A172 (cell line): Measurements from ENCODE around the gene IRF3. TPM values are rescaled to one million over a fixed set of nuclear protein-coding genes. Genes with fewer than 3 reads are reported as not detected.
"Not testable (repeated sequence)": the region's sequence is repeated elsewhere in the genome, so short reads cannot be mapped to it uniquely, and the experiment has no call there.

ENCODE experiments used
- DNase-seq: peaks from one replicate; pipeline ENCODE4 v3.0.0-alpha.2; 2015; ENCODE audit warnings: low spot score
- total RNA-seq: library from RNA; depleted of rRNA; stranded (reverse); fragments of >200 nt; shearing (Covaris generic); gene quantifications from 2 replicates; pipeline ENCODE4 v1.2.3, GENCODE V29; 2014

Gene IRF3
- total RNA-seq, 1 experiment from 2014 or later: 75.6 TPM

DNA sequence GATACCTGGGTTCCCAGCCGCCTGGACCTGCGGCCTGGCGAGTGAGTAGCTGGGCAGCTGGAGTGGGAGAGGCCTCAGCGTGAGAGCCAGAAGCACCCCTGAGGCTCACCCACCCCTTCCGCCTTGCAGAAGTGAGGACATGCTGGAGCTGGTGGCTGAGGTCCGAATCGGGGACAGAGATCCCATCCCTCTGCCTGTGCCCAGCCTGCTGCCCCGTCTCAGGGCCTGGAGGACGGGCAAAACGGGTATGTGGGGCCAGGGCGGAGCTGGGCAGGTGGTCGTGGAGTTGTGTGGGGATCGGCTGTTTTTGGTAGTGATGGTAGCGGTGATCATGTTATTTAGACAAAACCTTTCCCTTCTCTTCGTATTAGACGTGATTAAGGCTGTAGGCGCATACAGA, 19.1 kb downstream of the IRF3 start:
- no peak for DNase-seq

DNA sequence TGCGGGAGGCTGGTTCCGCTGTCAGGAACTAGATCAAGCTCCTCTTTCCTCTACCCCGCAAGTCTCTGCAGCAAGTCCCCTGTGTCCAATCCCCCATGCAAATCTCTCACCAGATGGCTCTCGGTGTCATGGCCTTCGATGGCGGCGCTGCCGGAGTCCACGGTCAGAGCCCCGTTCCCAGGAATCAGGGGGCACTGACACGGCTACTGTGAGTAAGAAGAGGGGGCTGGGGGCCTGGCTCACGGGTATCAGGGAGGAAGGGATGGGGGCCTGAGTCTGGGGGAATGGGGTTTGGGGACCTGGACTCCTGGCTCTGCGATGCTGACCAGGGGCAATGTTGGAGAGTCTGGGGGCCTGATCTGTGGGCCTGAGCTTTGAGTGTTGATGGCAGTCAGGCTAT, 19.7 kb downstream of the IRF3 start:
- no peak for DNase-seq

DNA sequence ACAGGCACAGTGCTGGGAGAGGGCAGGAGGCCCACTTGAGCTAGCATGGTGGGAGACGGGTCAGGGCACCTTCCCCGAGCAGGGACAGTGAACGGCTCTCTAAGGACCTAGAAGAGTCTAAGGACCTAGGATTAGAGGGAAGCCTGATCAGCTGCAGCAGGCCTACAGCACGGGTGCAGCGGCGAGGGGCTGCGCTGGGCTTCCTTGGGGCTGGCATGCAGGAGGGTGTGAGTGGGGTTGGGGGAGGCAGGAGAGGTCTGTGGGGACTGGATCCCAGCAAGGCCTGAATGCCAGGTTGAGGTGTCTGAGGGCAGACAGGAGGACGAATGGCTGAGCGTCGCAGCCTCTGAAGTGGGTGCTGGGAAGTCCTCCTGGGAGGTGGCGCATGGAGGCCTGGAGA, 20.1 kb downstream of the IRF3 start:
- no peak for DNase-seq

DNA sequence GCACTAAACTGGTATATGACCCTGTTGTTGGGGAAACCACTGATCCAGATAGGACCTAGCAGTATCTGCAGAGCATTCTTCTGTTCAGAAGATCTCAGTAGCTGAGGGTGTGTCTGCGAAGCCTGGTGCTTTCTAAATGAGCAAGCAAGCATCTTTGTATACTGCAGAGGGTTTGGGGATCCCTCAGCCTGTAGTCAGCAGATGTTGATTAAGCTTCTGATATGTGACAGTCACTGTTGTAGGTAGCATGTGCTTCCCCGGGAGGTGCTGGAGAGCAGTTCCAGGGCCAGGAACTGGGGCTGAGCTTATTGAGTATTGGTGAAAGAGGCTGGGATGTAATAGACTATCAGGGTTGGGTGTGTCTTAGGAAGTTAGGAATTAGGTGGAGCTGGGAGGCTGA, 22.2 kb downstream of the IRF3 start:
- DNase-seq: no peak

DNA sequence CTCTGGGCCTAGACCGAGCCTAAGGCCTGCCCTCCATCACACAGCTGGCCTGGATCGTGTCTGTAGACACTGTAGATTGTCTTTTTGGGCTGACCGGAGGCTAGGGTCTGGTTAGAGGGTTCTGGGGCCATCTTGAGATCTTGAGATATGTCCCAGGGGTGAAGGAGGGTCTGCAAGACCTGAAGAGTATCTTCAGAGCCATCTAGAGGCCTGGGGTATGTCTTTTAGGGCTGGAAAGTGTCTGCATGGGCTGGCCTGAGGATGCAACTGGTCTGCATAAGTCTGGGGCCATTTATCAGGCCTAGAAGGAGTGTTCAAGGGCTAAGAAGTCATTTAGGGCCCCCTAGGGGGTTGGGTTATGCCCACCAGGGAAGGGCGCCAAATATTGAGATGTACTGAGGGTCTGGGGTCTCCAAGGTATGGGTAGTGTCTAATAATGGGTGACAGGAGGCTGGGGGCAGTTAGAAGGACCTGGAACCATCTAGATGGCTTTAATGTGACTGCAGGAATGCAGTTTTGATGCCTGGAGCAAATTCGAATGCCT, 23.1 kb downstream of the IRF3 start:
- DNase-seq: no peak

DNA sequence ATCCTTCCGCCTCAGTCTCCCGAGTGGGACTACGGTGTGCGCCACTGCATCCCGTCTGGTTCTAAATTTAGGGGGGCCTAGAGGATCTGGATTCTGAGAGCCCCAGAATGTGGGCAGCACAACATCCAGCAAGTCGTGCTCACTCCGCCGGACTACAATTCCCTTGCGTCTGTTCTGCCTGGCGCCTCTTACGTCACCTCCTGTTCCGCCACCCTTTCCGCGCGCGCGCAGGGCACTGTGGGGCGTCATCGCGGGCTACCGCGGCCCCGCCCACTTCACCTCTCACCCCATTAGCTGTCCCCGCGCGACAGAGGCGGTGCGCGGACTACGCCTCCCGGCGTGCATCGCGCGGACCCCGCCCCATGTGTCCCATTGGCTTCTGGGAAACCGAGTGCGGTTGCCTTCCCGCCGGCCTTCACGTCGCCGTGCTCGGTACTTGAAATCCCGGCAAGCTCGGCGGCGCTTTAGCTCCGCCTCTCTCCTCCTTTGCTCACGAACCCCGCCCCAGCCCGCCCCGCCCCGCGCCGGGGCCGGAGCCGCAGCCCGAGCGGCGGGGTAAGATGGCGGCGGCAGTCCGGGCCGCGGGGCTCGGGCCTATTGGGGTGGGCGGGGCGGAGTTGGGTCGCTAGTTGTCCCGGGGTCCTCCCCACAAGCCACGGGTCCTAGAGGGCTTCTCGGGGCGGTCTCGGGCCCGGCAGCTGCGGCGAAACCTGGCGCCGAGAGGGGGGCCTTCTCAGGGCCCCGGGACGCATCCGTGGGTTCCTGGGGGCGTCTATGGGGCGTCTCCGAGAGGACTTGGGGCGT, 23.8 kb downstream of the IRF3 start, which contains the start of gene SCAF1:
Gene SCAF1, plus strand, starts transcription at position 522 of the 804 bp plus-strand sequence. CDS start 2,818 bp downstream, outside the sequence.
- DNase-seq: peak; percentile 98

DNA sequence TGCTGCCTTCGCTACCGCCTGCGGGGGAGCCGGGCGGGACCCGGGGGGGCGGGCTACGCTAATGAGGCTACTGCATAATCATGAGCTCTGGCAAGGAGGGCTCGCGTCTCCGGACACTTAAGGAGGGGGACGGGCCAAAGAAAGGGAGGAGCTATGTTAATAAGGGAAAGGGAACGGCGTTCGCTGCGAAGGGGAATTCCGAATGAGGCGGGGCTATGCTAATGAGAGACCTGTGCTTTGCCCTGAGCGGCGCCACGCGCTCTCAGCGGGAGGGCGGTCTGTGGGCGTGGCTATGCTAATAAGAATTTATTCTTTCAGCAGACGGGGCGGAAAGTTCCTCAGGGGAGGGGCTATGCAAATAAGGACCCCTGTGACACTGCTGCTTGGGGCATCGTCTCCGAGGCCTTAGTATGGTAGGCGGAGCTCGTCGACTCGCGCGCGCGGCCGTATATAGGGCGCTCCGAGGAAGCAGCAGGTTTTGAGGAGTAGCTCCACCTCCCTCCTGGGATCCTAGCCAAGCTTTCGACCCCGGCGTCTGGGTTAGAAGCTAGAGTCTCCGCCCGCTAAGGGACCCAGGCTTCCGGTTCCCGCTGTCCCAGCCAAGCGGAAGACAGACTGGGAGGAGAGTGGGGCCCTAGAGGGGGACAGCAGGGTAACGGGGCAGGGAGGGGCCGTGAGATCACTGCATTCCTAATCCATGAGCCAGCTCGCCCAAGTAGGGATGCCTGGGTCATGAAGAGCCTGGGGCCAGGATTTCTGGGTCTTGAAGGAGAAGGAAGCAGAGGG, 25.4 kb downstream of the IRF3 start, which contains the start of gene RRAS:
Gene RRAS, minus strand, starts transcription at position 31 of the 786 bp plus-strand sequence. CDS start 45 bp downstream, outside the sequence.
- DNase-seq: peak; percentile 100

DNA sequence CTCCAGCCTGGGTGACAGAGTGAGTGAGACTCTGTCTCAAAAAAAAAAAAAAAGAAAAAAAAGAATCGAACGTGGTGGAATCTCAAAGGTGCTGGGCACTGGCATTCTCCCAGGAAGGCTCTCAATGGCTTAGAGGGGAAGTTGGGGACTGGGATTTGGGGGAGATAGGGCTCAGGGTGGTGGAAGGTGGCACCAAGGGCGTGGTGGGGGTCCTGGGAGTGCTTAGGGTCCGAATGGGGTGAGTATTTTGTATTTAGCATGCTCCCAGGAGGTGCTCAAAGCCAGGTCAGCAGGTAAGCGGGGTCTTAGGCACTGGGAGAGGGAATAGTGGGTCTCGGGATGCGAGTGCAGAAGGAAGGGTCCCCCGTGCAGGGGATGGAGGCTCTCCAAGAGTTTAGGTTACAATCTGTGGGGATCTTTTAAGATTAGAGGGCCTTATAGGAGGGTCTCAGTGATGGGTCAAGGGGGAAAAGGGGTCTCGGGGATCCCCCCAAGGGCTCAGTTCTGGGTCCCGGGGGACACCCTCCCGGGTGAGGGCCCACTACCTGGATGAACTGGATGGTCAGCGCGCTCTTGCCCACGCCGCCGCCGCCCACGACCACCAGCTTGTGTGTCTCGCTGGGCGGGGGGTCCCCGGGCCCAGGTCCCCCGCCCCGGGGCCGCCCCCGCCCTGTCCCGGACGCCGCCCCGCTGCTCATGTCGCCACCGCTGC, 26.1 kb downstream of the IRF3 start:
- no peak for DNase-seq

DNA sequence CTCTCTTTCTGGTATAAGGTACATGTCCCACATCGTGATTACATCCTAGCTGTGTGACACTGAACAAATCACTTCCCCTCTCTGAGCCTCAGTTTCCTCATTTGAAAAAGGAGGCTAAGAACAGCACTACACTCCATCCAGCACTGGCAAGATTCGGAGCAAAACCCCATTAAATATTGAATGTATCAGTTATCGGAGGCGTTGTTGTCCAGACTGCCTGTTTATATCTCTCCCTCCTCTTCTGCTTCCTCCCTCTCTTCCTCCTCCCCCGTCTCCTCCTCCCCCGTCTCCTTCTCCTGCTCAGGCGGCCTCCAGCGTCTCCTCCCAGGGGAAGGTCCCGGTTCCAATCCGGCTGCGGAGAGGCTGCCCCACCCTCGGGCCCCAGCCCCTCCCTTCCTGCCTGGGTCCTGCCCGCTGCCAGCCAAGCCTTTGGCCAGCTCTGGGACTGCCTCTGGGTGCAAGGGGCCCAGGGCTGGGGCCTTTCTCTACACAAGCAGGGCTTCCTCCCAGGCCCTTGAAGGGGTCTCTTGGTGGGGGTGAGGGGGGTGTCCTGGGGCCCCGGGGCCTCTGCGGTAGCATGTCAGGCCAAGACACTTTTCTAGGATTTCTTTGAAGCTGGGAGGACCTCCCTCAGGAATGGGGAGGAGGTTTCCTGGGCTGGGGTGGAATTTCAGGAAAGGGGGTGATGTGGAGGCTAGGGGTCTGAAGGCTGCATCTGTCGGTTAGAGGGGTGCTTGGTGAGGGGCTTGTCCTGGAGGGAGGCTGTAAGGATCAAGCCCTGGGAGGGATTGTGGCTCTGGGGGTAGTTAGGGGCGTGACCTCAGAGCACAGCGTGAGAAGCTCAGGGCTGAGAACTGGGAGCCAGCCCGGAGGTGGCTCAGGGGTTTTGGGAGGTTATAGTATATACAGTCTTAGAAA, 27.6 kb downstream of the IRF3 start:
- peak; percentile 81 for DNase-seq

DNA sequence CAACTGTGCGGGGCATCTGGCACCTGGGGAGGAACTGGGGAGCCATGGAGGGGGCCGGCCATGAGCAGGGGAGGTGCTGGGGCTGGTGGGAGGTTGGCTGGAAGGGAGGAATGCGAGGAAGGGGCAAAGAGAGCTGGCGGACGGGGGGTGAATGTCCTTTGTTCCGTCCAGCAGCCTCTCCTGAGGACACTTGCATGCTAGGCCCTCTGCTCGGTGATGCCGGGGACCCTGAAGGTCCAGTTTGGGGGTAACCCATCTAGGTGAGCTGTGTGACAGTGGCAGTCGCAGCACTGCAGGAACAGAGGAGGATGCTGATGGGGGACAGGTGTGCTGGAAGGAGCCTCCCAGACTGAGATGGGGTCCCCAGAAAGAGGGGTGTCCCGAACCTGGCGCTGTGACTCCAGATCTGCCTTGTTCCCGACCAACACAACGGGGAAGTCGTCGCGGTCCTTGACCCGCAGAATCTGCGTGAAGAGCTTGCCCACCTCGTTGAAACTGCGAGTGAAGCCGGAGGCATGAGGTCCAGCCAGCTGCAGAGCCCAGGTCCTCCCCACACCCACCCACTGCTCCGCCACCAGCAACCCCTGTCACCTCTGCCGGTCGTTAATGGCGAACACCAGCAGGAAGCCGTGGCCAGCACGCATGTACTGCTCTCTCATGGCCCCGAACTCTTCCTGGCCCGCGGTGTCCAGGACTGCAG, 29.3 kb downstream of the IRF3 start:
- no peak for DNase-seq

DNA sequence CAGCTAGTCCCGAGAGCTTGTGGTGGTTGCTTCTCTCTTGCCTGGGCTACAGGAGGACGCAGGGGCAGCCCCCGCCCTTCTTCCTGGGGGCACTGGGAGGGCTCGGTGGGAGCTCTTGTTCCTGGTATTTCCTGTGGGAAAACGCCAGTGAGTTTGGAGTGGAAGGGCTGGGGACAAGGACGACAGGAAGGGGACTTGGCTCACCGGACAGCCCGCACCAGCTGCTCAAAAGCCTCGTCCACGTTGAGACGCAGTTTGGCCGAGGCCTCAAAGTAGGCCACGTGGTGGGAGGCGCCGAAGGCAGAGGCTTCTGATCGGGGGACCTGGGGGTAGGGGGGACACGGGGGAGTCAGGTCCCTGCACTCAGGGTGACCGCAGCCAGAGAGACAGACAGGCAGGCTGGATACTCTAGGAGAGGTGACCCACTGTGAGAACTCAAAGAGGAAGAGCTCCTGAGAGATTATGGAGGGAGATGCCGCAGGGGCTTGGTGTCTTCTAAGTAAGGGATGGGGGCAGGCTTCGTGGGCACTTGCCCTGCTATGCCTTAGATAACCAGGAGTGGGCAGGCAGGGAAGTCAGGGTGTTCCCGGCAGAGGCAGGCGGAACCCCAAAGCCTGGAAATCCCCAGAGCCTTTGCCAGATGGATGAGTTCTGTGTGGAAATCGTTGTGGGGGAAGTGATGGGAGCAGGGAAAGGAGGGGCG, 30.0 kb downstream of the IRF3 start:
- peak; percentile 68 for DNase-seq

DNA sequence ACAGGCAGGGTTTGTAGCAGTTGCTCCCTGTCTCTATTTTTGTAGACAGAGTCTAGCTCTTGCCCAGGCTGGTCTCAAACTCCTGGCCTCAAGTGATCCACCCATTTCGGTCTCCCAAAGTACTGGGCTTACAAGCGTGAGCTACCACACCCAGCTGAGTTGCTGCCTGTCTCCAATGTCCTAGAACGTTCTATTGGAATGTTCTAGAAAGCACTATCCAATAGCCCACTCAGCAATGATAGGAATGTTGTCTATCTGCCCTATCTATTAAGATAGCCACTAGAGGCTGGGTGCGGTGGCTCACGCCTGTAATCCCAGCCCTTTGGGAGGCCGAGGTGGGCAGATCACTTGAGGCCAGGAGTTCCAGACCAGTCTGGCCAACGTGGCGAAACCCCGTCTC, 32.4 kb downstream of the IRF3 start:
- DNase-seq: not testable (repeated sequence)

DNA sequence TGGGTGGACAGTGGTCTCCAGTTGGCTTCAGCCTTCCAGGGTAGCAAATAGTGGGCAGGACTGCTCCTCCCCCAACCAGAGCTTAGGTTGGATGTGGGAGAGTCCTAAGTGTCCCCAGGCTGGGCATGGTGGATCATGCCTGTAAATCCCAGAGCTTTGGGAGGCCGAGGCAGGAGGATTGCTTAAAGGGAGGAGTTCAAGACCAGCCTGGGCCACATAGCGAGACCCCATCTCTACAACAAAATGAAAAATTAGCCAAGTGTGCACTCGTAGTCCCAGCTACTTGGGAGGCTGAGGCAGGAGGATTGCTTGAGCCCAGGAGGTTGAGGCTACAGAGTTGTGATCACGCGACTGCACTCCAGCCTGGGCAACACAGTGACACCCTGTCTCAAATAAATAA, 33.1 kb downstream of the IRF3 start:
- no peak for DNase-seq

DNA sequence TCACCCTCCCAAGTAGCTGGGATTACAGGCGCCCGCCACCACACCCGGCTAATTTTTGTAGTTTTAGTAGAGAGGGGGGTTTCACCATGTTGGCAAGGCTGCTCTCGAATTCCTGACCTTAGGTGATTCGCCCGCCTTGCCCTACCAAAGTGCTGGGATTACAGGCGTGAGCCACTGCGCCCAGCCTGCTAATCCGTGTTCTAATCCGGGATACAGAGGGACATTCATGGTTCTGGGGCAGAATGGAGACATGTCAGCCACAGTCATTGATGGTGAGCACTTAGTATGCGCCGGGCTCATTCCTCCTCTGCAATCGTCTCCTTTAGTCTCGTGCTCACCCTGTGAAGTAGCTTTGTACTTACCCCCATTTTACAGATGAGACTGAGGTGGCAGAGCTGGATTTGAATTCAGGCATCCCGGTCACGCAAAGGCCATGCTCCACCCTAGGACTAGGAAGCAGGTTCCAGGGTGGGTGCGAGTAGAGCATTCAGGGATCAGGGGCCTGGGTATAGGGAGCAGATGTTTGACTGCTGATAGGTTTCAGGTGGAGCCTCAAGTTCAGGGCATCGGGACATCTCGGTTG, 34.0 kb downstream of the IRF3 start:
- DNase-seq: no peak

DNA sequence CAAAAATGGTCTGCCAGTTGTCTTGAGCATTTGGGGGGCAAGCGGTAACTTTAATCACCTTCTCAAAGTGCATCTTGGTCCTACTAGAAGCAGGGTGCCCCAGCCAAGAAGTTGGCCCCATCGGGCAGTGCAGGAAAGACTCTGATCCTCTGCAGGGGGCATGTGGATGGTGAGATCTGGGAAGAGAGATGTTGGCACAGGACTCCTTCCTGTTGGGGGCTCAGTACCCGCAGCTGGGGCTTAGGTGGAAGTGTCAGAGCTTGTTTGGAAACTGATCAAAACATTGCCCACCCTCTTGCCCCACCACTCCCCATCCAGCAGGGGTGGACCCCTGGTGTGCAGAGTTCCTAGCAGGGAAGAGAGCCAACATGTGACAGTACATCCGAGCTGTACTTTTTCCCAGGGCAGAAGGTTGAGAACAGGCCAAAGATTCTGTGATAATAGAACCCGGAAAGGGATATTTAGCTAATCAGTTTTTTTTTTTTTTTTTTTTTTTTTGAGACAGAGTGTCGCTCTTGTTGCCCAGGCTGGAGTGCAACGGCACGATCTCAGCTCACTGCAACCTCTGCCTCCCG, 34.6 kb downstream of the IRF3 start:
- no peak for DNase-seq

DNA sequence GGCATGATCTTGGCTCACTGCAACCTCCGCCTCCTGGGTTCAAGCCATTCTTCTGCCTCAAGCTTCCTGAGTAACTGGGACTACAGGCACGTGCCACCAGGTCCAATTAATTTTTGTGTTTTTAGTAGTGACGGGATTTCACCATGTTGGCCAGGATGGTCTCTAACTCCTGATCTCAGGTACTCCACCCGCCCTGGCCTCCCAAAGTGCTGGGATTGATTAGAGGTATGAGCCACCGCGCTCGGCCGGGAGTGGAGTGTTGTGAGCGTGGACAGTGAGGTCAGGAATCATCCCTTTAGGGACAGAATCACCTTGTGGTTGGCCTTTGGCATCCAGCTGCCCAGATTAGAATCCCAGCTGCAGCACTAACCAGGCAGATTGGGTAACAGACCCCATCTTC, 36.0 kb downstream of the IRF3 start:
- no peak for DNase-seq

DNA sequence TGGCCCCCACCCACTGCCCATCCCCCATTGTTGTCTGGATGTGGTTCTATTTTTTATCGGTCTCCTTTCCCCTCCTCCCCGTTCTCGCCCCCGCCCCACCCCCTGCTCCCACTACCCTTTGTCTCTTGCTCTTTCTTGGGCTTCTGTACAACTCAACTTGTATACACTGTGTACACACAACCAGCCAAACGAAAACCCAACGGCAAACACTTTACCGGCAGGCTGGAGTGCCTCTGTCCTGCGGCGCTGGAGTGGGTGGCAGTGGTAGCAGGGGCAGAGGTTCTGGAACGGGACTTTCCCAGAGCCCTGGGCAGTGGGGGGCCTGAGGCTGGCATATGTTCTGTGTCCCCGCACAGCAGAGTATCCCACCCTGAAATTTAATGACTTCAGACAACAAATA, 39.4 kb downstream of the IRF3 start:
- DNase-seq: no peak

DNA sequence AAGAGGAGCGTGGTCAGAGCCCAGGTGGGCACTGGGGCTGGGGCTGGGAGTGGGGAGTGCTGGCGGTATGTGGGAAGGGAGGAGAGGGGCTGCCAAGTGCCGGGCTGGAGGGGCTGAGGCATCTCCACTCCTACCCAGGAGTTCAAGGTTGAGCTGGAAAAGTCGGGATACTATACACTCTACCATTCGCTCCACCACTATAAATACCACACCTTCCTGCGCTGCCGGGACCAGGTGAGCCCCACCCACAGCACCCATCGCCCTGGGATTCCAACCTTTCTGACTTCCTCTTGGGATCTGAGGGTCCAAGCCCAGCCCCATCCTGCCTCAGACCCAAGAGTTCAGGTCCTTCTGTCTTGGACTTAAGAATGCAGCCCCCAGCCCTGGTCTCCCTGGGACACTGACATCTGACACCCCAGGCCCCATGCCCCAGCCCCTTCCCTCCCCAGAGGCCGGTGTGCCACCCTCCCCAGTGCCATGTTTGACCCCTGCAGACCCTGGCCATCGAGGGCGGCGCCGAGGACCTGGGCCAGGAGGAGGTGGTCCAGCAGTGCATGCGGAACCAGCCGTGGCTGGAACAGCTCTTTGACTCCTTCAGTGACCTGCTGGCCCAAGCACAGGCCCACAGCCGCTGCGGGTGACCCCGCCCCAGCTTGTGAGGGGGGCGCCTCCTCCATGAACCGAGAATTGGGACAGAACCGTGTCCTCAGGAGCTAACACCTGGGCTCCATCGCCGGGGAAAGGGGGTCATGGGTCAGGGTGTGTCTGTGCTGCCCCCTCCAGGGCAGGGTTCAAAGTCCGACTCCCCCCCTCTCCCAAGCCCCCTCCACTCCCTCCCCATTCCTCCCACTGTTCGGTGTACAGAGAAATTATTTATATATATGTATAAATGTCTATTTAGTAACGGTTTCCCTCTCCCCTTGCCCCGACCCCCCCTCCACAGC, 40.4 kb downstream of the IRF3 start:
- no peak for DNase-seq
